Nucleus accumbens (tissue), 56 donors: ENCODE data around the gene MBP.

ENCODE experiments used
- DNase-seq, 56 donors: peaks; one replicate each; lab custom pipeline; 2025; lab: John Stamatoyannopoulos, UW

Gene MBP

GRCh38 chr18:77014538-77014937 lies 118.0 kb downstream of the MBP start:
- DNase-seq, result no peak

- DNase-seq, result peak in 23 of 56 donors; percentile 30 to 70 (median 50)
Observed at GRCh38 chr18:77013811-77014521, 118.6 kb downstream of the MBP start.

- no peak for DNase-seq
Observed at GRCh38 chr18:77012806-77013541, 119.6 kb downstream of the MBP start.

GRCh38 chr18:77012120-77012519 lies 120.5 kb downstream of the MBP start:
- no peak for DNase-seq

GRCh38 chr18:77009675-77010074 lies 122.9 kb downstream of the MBP start:
- DNase-seq, result no peak

- DNase-seq, result no peak
Observed at GRCh38 chr18:77008576-77009315, 123.8 kb downstream of the MBP start.

- DNase-seq, result no peak
Observed at GRCh38 chr18:77008006-77008405, 124.6 kb downstream of the MBP start.

- DNase-seq, result no peak
Observed at GRCh38 chr18:77007251-77007650, 125.3 kb downstream of the MBP start.

- peak in 4 of 56 donors; percentile 36 to 50 (median 44) for DNase-seq
Observed at GRCh38 chr18:77006305-77007175, 126.0 kb downstream of the MBP start.

- no peak for DNase-seq
Observed at GRCh38 chr18:77005651-77006195, 126.9 kb downstream of the MBP start.

- DNase-seq, result peak in 2 of 56 donors; percentile 33 to 51
Observed at GRCh38 chr18:77004555-77005380, 127.8 kb downstream of the MBP start.

GRCh38 chr18:77003316-77003715 lies 129.3 kb downstream of the MBP start:
- DNase-seq, result no peak

GRCh38 chr18:77002496-77002895 lies 130.1 kb downstream of the MBP start:
- DNase-seq, result no peak

GRCh38 chr18:77001979-77002378 lies 130.6 kb downstream of the MBP start:
- no peak for DNase-seq

- DNase-seq, result no peak
Observed at GRCh38 chr18:77001041-77001440, 131.5 kb downstream of the MBP start.

GRCh38 chr18:77000527-77000926 lies 132.1 kb downstream of the MBP start:
- peak in 17 of 56 donors; percentile 20 to 74 (median 39) for DNase-seq

- DNase-seq, result no peak
Observed at GRCh38 chr18:76999077-76999476, 133.5 kb downstream of the MBP start.

GRCh38 chr18:76997951-76998808 lies 134.4 kb downstream of the MBP start:
- peak in 1 of 56 donors; percentile 49 for DNase-seq
